PFSK-1 (cell line): ENCODE measurements around the gene SLC6A13.

Experiments used
- FOXP2 ChIP-seq: optimal IDR thresholded peaks from 2 replicates; pipeline ENCODE3; 2011; ENCODE audit warnings: borderline replicate concordance, control low read depth, inconsistent platforms; ENCODE audit not compliant: insufficient read depth; ENCODE audit errors: extremely low read length, extremely low read depth
- POLR2AphosphoS5 ChIP-seq: IDR thresholded peaks from 2 replicates; pipeline ENCODE4 v1.6.1; 2012; ENCODE audit warnings: low read depth, mild to moderate bottlenecking, control low read depth, low read length, moderate library complexity
- SIN3A ChIP-seq: IDR thresholded peaks from 2 replicates; pipeline ENCODE4 v1.6.1; 2012; ENCODE audit warnings: mild to moderate bottlenecking, low read length, moderate library complexity, borderline replicate concordance; ENCODE audit not compliant: insufficient read depth
- TAF1 ChIP-seq: IDR thresholded peaks from 2 replicates; pipeline ENCODE4 v1.6.1; 2012; ENCODE audit warnings: low read length, control low read depth, borderline replicate concordance; ENCODE audit not compliant: insufficient read depth
- TF ChIP-seq, protein P1 (sequence below), 2 experiments: IDR thresholded peaks; 2 replicates each; pipeline versions ENCODE4 v1.6.1 to v1.8.0; 2011 to 2012; ENCODE audit warnings: low read depth in 2 of 2, low read length in 2 of 2, control low read depth in 1 of 2, inconsistent platforms in 1 of 2, mild to moderate bottlenecking in 1 of 2, moderate library complexity in 1 of 2; ENCODE audit not compliant: insufficient read depth in 1 of 2

- TF ChIP-seq TAF1 (no peak), FOXP2 (no peak), POLR2AphosphoS5 (no peak), SIN3A (no peak)
- TF ChIP-seq, protein P1, sequence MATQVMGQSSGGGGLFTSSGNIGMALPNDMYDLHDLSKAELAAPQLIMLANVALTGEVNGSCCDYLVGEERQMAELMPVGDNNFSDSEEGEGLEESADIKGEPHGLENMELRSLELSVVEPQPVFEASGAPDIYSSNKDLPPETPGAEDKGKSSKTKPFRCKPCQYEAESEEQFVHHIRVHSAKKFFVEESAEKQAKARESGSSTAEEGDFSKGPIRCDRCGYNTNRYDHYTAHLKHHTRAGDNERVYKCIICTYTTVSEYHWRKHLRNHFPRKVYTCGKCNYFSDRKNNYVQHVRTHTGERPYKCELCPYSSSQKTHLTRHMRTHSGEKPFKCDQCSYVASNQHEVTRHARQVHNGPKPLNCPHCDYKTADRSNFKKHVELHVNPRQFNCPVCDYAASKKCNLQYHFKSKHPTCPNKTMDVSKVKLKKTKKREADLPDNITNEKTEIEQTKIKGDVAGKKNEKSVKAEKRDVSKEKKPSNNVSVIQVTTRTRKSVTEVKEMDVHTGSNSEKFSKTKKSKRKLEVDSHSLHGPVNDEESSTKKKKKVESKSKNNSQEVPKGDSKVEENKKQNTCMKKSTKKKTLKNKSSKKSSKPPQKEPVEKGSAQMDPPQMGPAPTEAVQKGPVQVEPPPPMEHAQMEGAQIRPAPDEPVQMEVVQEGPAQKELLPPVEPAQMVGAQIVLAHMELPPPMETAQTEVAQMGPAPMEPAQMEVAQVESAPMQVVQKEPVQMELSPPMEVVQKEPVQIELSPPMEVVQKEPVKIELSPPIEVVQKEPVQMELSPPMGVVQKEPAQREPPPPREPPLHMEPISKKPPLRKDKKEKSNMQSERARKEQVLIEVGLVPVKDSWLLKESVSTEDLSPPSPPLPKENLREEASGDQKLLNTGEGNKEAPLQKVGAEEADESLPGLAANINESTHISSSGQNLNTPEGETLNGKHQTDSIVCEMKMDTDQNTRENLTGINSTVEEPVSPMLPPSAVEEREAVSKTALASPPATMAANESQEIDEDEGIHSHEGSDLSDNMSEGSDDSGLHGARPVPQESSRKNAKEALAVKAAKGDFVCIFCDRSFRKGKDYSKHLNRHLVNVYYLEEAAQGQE (IDR thresholded peaks at IDR 0.05; ENCODE audit: insufficient read depth in 1 of 2, low read depth in 2 of 2, low read length in 2 of 2), result no peak
These were observed 28.6 kb upstream of the SLC6A13 start for GRCh38 chr12:291153-291723.
